ENCODE data around the gene USF1.

GRCh38 chr1:161021970-161022353, 23.8 kb downstream of the USF1 start:
- TF ChIP-seq USF2 (IDR thresholded peaks at IDR 0.05; ENCODE audit: borderline replicate concordance, low read depth, low read length) (no peak), YY1 (IDR thresholded peaks at IDR 0.05; ENCODE audit: low read depth) (no peak), POLR2AphosphoS5 (IDR thresholded peaks at IDR 0.05; ENCODE audit: low read depth, low read length) (no peak), CTCF (IDR thresholded peaks at IDR 0.05) (no peak), JUND (IDR thresholded peaks at IDR 0.05) (no peak), CHD2 (IDR thresholded peaks at IDR 0.05; ENCODE audit: low read length, partially characterized antibody) (no peak), PBX3 (IDR thresholded peaks at IDR 0.05) (no peak), TAF1 (IDR thresholded peaks at IDR 0.05; ENCODE audit: borderline replicate concordance, low read depth, low read length) (no peak), EP300 (IDR thresholded peaks at IDR 0.05; ENCODE audit: borderline replicate concordance in 1 of 2, low read depth in 1 of 2, low read length in 1 of 2) (no peak), ELF1 (IDR thresholded peaks at IDR 0.05) (no peak), FOXM1 (IDR thresholded peaks at IDR 0.05; ENCODE audit: low read depth) (no peak), SIN3A (IDR thresholded peaks at IDR 0.05; ENCODE audit: borderline replicate concordance, low read depth, low read length) (no peak), EZH2phosphoT487 (IDR thresholded peaks at IDR 0.05; ENCODE audit: borderline replicate concordance, low read depth) (no peak)
